Kidney capillary endothelial cell (primary cell): Measurements from ENCODE around the gene RIPPLY1.

Experiments used
- DNase-seq: peaks from one replicate; pipeline ENCODE4 v3.0.0-alpha.2; 2018; ENCODE audit warnings: low spot score

The RIPPLY1 gene, protein sequence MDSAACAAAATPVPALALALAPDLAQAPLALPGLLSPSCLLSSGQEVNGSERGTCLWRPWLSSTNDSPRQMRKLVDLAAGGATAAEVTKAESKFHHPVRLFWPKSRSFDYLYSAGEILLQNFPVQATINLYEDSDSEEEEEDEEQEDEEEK

DNA sequence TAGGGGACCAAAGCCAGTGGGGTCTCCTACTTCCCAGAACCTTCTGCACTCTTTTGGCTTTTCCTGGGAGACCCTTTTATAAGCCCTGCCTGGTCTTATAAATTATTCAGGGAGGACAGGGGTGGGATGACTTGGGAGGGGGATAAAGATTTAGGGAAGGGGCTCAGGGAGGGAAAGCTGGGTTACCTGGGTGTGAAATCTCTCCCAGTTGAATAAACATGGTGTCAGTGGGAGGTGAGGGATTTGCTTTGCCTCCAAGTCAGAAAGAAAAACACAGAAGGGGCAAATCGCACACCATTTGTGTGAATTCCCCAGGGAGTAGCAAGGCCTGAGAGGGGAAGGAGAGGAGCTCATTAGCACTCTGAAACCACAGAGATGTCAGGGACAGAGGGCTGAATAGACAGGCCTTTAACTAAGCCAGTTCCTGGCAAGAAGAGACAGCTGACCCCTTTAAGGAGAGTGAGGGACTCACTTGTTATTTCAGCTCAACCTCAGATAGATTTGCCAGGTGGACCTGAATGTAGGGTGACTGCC, at the start of gene RIPPLY1:
Gene RIPPLY1 (minus strand): TSS at position 51 of the 534 bp plus-strand sequence. CDS start 54 bp downstream, outside the sequence.
- DNase-seq: no peak

DNA sequence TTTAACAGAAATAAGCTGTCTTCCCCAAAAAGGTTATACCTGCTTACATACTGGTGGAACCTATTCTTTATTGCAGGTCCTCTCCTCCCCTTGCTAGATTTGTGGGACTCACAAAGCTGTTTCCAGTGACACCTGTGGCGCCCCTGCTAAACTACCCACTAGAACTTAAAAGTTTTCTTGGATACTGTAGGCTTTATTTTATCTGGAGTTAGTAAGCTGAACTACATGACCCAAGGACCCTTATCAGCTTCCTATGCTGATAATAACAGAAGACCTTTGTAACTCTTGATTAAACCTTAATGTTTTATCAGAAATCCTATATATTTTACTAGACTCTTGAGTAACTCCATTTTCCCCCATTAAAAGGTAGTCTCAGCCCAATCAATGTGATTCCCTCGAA, 49.4 kb upstream of the RIPPLY1 start:
- DNase-seq: no peak

DNA sequence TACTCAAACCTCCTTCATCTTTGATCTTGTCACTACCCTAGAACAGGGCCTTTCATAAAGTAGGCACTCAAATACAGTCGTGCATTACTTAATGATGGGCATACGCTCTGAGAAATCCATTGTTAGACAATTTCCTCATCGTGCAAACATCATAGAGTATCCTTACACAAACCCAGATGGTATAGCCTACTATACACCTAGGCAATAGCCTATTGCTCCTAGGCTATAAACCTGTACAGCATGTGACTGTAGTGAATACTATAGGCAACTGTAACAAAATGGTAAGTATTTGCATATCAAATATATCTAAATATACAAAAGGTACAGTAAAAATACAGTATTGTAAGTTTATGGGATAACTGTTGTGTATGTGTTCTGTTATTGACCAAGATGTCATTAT, 48.9 kb upstream of the RIPPLY1 start:
- no peak for DNase-seq

DNA sequence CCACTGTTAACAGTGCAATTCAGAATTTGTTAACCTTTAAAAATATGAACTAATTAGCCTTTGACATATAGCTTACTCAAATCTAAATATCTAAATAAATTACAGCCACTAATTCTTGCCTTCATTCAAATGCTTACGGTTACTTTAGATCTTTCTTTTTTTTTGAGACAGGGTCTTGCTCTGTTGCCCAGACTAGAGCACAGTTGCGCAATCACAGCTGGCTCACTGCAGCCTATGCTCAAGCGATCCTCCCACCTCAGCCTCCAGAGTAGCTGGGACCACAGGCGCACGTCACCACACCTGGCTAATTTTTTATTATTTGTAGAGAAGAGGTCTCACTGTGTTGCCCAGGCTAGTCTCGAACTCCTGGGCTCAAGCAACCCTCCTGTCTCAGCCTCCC, 48.1 kb upstream of the RIPPLY1 start:
- no peak for DNase-seq

DNA sequence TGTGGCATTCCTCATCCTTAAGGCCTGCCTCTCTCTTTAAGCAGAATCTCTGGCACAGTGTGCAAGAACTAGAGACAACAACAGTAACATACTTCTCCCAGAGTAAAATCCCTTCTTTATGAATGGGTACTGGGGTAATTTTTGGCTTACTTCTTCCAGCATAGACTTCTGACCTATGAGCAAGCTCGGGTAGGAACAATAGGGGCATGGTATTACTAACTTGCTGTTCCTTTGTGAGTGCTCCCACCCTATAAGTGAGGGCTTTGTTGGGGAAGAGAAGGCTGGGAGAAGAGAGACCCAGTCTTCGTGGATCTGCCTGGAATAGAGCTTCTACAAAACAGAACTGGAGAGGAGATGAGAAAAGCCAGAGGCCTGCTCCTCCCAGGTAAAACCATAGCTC, 47.2 kb upstream of the RIPPLY1 start:
- no peak for DNase-seq

DNA sequence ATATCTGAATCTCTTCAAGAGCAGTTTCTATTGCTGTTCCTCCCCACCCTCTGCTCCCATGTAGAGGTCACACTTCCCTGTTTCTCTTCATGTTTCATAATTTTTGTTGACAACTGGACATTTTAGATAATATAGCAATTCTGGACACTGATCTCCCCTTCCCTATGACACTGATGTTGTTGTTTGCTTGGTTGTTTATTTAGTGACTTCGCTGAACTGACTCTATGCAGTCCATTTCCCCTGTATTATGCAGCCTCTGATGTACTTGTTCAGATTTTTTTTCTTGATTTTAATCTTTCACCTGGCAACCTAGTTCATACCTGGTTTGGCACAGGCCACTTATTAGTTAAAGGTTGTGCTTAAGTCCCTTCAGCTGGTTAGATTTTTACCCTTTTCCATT, 46.2 kb upstream of the RIPPLY1 start:
- DNase-seq: no peak

DNA sequence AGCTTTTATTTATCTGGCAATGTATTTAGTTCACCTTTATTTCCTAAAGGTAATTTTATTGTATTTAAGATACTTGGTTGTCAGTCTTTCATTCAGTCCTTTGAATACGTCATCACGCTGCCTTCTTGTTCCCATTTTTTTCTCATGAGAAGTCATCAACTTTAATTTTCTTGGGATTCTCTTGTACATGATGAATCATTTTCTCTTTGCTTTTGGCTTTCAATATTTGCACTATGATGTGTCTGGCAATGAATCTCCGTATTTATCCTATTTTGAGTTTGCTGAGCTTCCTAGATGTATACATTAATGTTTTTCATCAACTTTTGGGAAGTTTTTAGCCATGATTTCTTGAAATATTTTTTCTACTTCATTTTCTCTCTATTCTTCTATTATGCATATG, 45.5 kb upstream of the RIPPLY1 start:
- DNase-seq: no peak

DNA sequence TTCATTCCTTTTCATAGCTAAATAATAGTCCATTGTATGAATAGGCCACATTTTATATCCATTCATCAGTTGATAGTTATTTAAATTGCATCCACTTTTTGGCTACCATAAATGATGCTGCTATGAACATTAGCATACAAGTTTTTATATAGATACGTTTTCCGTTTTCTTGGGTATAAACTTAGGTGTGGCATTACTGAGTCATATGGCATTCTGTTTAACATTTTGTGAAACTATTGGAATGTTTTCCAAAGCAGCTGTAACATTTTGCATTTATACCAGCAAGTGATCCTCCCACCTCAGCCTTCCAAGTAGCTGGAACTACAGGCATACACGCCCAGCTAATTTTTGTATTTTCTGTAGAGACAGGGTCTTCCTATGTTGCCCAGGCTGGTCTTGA, 43.3 kb upstream of the RIPPLY1 start:
- DNase-seq: no peak

DNA sequence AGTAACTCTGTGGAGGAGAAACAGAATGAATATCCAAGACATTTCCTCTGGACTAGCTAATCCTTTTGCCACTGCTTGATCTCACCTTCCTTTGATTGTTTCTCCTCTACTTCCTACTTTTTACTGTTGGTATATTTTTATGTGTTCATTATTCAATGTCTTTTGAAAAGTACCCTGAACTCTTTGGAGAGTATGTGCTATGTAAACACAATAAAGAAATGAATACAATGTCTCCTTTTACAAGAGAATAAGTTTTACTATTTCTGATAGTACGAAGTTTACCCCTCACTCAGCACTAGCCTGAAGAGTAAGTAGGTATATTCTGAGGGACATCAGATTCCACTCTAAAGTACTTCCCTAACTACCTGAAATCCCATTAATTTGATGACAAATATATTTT, 36.9 kb upstream of the RIPPLY1 start:
- no peak for DNase-seq

DNA sequence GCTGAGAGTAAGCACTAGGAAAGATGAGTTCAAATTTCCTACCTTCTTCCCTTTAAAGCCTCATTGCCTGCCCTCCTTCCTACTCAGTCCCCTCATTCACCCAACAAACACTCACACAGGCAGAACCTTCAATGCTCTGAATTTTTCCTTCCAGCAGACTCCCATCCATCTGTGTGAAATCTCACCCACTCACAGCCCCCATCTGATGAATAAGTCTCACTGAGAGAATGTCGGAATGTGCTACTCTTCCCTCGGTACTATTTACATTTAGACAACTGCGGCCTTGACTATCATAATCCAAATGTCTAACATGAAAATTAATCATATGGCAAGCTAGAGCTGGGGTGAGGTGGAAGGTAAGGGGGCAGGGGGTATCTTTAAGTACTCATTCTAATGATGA, 36.4 kb upstream of the RIPPLY1 start:
- no peak for DNase-seq

DNA sequence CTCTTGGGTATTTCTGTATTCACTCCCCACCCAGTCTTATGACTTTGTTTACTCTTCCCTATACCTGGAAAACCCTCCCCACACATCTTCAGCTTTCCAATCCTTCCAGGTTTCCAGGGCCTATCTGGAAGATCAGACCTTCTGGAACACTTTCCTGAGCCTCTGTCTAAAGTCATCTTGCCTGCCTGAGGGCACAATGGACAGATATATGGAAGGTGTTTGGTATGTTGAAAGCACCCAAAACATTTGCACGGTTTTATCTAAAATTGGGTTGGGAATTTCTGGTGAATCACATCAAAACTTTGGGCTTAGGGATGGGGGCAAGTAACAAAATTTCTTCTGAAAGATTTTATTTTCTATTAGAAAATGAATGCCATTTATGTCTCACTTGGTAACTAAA, 33.1 kb upstream of the RIPPLY1 start:
- no peak for DNase-seq

DNA sequence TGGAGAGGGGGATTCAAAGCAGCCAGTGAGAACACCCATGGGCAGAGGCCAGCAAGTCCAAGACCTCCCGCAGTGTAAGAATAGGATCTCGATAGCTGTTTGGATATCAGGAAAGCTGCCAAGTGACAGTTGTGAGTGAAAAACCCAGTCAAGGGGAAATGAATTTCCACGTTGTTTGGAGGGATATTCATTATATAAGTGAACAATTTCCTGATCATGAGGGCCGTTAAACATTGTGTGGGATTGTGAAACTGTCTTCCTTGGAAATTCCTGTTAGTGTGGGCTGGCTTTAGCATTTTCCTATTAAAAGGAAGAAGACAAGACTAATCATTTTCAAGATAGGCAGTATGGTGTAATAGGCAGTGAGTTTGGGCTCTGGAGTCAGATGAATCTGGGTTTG, 32.0 kb upstream of the RIPPLY1 start:
- DNase-seq: no peak

DNA sequence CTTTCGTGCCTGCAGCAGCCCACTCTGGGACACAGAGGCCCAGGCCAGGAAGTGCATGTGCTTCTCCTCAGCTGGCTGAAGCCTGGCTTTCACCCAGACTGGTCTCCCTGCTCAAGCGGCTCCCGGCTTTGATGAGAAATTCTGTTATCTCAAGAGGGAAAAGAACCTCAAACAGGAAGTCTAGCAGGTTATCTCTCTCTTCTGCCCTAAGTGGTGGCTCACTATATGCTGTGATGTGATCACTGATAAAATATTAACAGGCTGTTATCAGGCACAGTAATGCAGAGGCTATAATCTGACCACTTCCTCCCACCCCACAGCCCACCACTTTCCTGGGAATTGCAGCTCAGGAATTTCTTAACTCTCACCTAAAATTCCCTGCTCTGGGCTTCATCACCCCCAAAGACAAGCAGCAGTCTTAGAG, 30.4 kb upstream of the RIPPLY1 start:
- DNase-seq: no peak

DNA sequence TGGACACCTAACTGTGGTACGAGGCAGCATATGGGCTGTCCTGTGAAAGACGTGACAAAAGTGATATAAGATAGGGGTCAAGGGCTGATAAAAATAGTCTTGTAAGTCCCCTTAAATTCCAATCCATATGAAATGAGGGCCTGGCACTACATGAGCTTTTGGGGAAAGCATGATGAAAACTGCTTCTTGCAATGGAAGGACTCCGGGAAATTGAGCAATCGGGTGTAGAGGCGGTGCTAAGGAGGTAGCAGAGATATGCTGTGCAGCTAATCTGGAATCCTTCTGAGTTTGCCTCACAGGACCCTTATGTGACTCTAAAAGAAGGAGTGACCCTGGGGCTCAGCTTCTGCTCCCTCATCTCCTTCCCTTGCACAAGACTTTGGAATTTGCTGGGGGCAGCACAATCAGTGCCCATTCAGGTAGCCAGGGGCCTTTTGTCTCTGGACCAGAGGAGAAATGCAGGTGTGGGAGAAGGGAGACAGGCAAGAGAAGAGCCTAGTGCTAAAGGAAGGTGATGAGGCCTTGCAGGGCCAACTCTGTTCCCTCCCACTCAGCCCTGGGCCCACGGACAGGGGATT, 29.9 kb upstream of the RIPPLY1 start:
- DNase-seq: no peak

DNA sequence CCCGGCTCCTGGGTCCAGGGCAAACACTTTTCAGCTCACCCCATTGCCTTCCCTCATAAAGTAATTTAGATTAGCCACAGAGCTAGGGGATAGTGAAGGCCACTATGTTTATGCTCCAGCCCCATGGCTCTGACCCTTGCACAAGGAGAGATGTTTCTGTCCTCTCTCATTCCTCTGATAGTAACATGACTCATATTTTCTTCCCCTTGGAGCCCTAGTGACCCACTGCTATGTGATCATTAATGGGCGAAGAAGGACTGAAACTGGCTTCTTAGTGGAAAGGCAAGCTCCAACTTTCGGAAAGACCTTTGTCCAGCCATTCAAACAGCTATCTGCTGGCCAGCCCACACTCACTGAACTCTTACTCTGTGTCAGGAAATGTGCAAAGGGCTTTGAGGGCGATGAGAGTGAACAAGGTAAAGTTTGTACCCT, 29.4 kb upstream of the RIPPLY1 start:
- no peak for DNase-seq

DNA sequence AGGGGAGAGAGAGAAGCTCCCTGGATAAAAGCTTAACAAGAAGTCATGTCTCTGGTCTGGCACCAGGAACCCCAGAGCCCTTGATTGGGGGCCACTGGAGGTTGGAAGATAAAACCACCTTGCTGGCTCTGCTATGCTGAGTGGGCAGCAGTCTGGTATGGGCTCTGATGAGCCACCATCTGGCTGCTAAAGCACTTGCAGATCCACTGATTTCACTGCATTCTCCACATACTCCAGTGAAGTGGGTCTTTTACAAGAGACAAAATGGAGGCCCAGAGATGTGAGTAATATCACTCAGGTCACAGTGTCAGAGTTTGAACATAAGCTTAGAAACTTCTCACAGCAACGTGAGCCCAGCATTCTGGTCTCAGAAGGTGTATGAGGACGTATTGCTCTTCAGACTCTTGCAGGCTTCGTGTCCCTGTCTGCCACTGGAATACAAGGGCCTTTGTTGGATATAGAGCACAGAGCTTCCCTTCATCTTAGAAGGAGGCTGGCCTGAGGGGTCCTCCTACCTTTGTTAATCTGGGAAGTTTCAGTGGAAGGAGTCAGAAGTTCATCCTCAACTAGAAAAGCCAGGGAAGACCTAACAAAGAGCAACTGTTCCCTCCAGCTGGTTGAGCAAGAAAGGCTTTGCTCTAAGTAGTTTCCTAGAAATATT, 28.8 kb upstream of the RIPPLY1 start:
- no peak for DNase-seq

DNA sequence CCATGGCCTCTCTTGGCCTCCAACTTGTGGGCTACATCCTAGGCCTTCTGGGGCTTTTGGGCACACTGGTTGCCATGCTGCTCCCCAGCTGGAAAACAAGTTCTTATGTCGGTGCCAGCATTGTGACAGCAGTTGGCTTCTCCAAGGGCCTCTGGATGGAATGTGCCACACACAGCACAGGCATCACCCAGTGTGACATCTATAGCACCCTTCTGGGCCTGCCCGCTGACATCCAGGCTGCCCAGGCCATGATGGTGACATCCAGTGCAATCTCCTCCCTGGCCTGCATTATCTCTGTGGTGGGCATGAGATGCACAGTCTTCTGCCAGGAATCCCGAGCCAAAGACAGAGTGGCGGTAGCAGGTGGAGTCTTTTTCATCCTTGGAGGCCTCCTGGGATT, 25.1 kb upstream of the RIPPLY1 start:
- no peak for DNase-seq

DNA sequence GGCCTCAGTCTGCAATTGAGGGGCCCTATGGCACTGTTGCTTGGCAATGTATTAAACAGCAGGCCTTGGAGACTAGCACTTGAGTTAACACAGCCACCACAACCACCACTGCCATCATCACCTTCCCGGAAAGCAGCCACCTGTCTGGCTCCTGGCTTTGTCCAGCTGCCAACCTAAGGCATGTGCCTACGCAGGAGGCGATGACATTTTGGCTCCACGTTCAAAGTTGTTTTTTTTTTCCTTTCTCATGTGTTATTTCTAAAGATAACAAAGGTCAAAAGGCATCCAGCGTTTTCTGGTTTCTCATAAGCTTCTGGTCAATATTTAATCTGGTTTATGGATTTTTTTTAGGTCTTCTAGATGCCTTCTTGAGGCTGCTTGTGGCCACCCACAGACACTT, 24.6 kb upstream of the RIPPLY1 start:
- DNase-seq: no peak

DNA sequence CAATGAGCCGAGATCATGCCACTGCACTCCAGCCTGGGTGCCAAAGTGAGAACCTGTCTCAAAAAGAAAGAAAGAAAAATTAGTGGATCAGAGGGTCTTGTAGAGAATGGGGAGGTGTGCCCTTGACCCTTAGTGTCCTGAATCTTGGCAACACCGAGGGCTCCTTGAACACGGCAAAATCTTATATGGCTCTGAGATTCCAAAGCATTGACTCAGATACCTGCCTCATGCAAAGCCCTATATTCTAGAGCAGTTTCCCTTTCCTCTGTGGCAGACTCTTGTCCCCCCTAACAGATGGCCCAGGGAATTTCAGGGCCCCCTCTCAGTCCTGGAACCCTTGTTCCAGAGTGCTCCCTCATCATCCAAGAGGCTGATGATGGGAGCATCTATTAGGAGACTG, 23.9 kb upstream of the RIPPLY1 start:
- no peak for DNase-seq

DNA sequence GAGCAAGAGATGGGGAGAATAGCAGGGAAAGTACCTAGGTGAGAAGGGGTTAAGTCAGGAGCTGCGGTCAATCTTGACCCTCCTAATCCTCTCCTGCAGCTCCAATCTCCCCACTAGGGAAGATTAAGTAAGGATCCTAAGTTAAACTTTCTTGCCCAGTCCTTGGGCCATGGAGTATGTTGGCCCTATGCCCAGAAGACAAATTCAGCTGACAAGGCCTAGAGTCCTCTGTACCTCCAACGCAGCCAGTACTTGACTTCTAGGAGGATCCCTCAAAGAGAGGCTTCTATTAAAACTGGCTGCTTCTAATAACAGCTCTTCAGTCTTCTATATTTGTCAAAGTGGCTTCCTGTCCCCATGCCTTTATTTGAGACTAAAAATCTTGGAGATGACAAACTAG, 18.5 kb upstream of the RIPPLY1 start:
- no peak for DNase-seq

DNA sequence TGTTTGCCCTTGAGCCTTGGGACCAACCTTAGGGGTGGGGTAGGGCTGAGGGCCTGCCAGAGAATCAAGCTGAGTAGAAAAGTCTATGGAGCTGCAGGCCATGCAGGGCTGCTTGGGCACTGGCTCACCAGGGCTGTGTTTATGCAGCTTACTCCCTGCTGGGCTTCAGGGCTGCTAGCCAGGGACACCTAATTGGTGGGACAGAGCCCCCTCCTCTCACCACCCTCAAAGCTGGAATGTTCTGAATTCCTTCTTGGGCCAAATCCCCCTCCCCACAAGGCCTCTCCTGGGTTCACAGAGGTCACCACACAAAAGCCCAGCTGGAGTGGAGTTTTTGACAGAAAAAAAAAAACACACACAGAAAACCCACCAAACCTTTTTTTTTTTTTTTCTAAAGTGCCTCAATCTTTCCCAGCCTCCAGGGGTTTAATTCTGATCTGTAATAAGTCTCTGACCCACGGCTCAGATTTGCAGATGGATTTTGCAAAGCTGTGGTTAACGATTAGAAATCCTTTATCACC, 16.9 kb upstream of the RIPPLY1 start, which contains the start of gene CLDN2:
Gene CLDN2 (plus strand): TSS at position 471 of the 521 bp plus-strand sequence. CDS start 7,827 bp downstream, outside the sequence.
- DNase-seq: no peak

DNA sequence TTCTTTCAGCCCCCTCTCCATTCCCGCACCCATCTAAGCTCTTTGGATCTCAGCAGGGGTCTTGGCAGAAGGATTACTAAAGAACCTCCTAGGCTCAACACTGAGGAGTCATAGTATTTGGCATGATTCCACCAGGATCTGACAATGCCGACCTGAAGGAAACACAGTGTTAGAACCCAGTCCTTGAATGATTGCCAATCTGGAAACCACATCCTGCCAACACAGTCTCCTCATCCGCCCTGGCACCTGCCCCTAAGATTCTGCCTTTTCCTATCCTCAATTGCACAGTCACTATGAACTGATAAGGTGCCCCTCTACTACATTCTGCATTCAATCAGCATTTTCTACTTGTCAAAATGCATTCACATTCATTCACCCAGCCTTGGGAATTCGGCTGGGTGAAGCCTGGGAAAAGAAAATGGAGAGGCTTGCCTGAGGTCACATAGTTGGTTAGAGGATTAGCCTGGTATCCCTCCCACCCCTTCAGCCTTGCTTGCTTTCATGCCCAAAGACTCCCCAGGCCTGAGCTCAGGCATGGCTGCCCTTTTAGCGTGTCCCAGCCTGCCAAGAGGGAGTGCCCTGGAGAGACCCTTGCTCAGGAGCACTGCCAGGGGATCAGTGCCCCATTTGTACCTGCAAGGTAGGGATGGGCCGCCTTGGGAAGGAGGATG, 14.8 kb upstream of the RIPPLY1 start:
- DNase-seq: peak; percentile 38

DNA sequence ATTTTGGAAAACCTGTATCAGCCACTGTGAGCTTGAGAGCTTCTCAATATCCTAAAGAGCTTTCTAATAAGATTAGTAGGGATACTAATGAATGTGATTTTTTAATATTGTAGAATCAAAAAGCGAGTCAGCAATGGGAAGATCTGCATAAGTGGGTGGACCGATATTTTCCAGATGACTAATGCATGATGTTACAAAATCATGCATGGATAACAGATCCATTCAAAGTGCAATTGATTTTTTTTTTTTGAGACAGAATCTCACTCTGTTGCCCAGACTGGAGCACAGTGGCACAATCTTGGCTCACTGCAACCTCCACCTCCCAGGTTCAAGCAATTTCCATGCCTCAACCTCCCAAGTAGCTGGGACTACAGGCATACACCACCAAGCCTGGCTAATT, 9.7 kb upstream of the RIPPLY1 start:
- no peak for DNase-seq
